Keratinocyte (primary cell): ENCODE data around the gene RHCG.

Experiments
- EZH2 ChIP-seq: IDR thresholded peaks from one replicate; pipeline ENCODE4 v1.6.1; 2012; ENCODE audit warnings: inconsistent platforms, mild to moderate bottlenecking, low read length, moderate library complexity
- TF ChIP-seq, protein P1 (sequence below), 3 experiments: IDR thresholded peaks in 1 of 3; conservative IDR thresholded peaks in 1 of 3; optimal IDR thresholded peaks in 1 of 3; 2 replicates in 2 of 3; 3 replicates in 1 of 3; pipeline versions ENCODE3 to v1.5.1; 2011; ENCODE audit warnings: low read length in 3 of 3, mild to moderate bottlenecking in 3 of 3, moderate library complexity in 2 of 3, control low read depth in 1 of 3, inconsistent platforms in 1 of 3; ENCODE audit not compliant: insufficient read depth in 2 of 3; ENCODE audit errors: extremely low read depth in 1 of 3

- TF ChIP-seq, protein P1, sequence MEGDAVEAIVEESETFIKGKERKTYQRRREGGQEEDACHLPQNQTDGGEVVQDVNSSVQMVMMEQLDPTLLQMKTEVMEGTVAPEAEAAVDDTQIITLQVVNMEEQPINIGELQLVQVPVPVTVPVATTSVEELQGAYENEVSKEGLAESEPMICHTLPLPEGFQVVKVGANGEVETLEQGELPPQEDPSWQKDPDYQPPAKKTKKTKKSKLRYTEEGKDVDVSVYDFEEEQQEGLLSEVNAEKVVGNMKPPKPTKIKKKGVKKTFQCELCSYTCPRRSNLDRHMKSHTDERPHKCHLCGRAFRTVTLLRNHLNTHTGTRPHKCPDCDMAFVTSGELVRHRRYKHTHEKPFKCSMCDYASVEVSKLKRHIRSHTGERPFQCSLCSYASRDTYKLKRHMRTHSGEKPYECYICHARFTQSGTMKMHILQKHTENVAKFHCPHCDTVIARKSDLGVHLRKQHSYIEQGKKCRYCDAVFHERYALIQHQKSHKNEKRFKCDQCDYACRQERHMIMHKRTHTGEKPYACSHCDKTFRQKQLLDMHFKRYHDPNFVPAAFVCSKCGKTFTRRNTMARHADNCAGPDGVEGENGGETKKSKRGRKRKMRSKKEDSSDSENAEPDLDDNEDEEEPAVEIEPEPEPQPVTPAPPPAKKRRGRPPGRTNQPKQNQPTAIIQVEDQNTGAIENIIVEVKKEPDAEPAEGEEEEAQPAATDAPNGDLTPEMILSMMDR (optimal IDR thresholded peaks at IDR 0.05 in 1 of 3, IDR thresholded peaks at IDR 0.05 in 1 of 3, conservative IDR thresholded peaks at IDR 0.05 in 1 of 3; ENCODE audit: extremely low read depth in 1 of 3, insufficient read depth in 2 of 3, low read length in 3 of 3), result no peak
- TF ChIP-seq EZH2, result no peak
These were observed 15.9 kb downstream of the RHCG start for GRCh38 chr15:89480505-89480904.
